ENCODE results near the gene TAS2R41. TPM values are rescaled to one million over a fixed set of nuclear protein-coding genes. Genes with fewer than 3 reads are reported as not detected.

The TAS2R41 gene
- polyA plus RNA-seq, 1 experiment = not detected

DNA sequence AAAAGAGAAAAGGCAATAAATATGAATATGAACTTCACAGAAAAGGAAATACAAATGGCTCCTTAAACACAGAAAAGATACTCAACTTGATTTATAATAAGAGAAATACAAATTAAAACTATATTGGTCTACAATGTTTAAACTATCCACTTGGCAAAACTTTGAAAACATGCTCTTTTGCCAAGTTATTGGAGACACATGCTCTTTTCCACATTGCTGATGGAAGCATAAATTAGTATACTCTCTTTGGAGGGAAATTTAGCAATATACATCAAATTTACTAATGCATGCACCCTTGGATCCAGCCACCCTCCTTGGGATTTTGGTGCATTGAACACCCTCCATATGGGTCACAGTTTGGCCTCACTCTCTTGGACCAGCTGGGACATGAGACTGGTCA is 26.6 kb upstream of the TAS2R41 start:
- ChIA-PET POLR2A (no interaction called here), CTCF (interaction anchor here (1.6 kb wide), 1 partner anchor 13 kb away, joined by 3 read pairs; no protein-coding TSS in a partner anchor)
- Histone ChIP-seq H3K4me3 (ENCODE audit: low read depth, low read length) (no peak overlapping the region), H3K36me3 (ENCODE audit: control insufficient read depth, insufficient read depth, low read length) (no peaks in the 10 kb centered on the region), H3K27me3 (ENCODE audit: control insufficient read depth, insufficient read depth, low read length) (no peaks in the 10 kb centered on the region)
- no peak for DNase-seq (ENCODE audit: low read depth)
- TF ChIP-seq, protein P1, sequence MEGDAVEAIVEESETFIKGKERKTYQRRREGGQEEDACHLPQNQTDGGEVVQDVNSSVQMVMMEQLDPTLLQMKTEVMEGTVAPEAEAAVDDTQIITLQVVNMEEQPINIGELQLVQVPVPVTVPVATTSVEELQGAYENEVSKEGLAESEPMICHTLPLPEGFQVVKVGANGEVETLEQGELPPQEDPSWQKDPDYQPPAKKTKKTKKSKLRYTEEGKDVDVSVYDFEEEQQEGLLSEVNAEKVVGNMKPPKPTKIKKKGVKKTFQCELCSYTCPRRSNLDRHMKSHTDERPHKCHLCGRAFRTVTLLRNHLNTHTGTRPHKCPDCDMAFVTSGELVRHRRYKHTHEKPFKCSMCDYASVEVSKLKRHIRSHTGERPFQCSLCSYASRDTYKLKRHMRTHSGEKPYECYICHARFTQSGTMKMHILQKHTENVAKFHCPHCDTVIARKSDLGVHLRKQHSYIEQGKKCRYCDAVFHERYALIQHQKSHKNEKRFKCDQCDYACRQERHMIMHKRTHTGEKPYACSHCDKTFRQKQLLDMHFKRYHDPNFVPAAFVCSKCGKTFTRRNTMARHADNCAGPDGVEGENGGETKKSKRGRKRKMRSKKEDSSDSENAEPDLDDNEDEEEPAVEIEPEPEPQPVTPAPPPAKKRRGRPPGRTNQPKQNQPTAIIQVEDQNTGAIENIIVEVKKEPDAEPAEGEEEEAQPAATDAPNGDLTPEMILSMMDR (IDR thresholded peaks at IDR 0.05; ENCODE audit: insufficient read depth, low read depth, low read length) = no peak

DNA sequence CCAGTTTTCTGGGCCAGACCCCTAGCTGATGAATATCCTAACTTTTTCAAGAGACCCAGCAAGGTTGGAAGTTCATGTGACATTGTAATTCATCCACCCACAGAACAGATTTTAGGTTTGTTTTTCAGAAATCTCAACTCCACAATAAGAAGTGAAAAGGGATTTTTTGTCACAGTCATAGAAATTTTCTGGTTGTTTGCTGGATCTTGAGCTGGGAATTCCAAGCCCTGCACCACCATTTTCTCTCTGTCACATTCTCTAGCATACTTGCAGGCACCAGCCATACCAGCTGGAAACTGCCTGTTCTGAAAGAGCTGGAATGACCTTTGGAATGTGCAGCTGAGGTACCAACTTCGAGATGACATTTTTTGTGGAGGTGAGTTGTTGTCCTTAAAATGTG is 25.9 kb upstream of the TAS2R41 start:
- ChIA-PET POLR2A (no interaction called here), CTCF (interaction anchor here (1.6 kb wide), 2 partner anchors 8 to 14 kb away, joined by 3 read pairs; partner anchors contain the start of gene TAS2R60)
- DNase-seq (ENCODE audit: low read depth) = no peak
- TF ChIP-seq, protein P1 (IDR thresholded peaks at IDR 0.05; ENCODE audit: insufficient read depth, low read depth, low read length) = no peak
- no peak overlapping the region for H3K4me3 ChIP-seq (ENCODE audit: low read depth, low read length)
- no peaks in the 10 kb centered on the region for H3K27me3 ChIP-seq (ENCODE audit: control insufficient read depth, insufficient read depth, low read length)
- H3K36me3 ChIP-seq (ENCODE audit: control insufficient read depth, insufficient read depth, low read length) = no peaks in the 10 kb centered on the region

DNA sequence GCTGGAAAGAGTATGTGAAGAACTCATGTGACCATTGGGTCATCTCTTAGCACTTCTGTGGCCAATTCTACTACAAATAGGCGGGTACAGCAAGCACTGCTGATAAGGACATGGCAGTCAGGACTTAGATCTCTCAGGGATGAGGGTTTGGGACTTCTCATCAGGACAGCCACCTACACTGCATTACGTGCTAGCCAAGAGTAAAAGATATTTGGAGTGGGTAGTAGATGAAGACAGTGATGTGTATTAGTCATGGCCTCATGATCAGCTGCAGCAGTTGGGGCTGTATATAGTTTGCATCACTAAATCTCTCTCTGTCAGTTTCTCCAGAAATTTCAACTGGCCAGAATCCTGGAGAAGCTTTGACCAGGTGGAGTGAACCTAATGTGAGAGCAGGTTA is 25.2 kb upstream of the TAS2R41 start:
- CTCF ChIA-PET = interaction anchor here (1.6 kb wide), 1 partner anchor 9 kb away, joined by 3 read pairs; the partner anchor contains the start of gene TAS2R60
- Histone ChIP-seq H3K36me3 (ENCODE audit: control insufficient read depth, insufficient read depth, low read length) (no peaks in the 10 kb centered on the region), H3K27me3 (ENCODE audit: control insufficient read depth, insufficient read depth, low read length) (no peaks in the 10 kb centered on the region), H3K4me3 (ENCODE audit: low read depth, low read length) (no peak overlapping the region)
- TF ChIP-seq, protein P1 (IDR thresholded peaks at IDR 0.05; ENCODE audit: insufficient read depth, low read depth, low read length) = no peak
- POLR2A ChIA-PET = no interaction called here
- DNase-seq (ENCODE audit: low read depth) = no peak

DNA sequence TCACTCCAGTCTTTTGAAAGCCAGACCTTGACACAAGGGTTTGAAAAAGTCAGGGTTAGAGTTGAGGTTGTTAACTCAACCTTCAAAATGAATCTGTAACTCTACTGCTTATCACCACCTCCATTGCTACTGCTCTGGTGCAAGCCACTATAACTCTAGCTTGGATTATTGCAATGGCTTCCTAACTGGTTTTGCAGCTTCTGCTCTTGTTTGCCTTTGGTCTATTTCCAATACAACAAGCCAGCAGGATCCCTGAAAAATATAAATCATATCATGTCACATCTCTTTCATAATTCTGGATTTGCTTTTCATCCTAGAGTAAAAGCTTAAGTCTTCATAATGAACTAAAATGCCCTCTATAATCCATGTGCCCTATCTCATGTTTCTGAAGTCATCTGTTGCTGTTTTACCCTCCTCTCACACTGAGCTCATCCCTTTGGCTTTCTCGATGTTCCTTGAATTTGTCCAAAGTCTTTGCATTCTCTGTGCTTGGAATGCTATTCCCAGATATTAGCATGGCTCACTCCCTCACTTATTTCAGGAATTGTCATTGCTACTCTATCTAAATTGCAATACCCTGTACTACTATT is 23.5 kb upstream of the TAS2R41 start:
- no peak for DNase-seq (ENCODE audit: low read depth)
- ChIA-PET CTCF (interaction anchor here (0.8 to 2.0 kb wide), 4 partner anchors 14 to 214 kb away, joined by 3 to 9 read pairs (median 4); no protein-coding TSS in a partner anchor), POLR2A (no interaction called here)
- TF ChIP-seq, protein P1 (IDR thresholded peaks at IDR 0.05; ENCODE audit: insufficient read depth, low read depth, low read length) = no peak
- no peaks in the 10 kb centered on the region for H3K27me3 ChIP-seq (ENCODE audit: control insufficient read depth, insufficient read depth, low read length)
- H3K4me3 ChIP-seq (ENCODE audit: low read depth, low read length) = no peak overlapping the region
- H3K36me3 ChIP-seq (ENCODE audit: control insufficient read depth, insufficient read depth, low read length) = no peaks in the 10 kb centered on the region

DNA sequence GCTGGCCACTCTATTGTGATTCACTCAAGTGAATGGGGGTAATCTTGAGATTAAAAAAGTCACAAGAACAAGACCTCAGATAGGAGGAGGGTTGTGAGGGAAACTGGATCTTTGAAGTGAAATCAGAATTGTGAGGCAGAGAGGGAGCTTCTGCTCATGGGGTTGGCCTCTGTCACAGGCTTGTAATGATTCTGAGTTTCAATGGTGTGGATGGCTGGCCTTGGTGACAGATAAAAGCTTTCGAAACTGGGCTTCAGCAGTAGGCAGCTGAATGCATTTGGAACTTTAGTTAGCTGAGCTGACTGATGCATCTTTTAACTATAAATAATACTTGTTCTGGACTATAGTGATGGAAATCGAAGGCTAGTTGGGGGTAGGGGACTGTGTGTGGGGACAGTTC is 22.2 kb upstream of the TAS2R41 start:
- H3K27me3 ChIP-seq (ENCODE audit: control insufficient read depth, insufficient read depth, low read length) = no peaks in the 10 kb centered on the region
- ChIA-PET POLR2A (no interaction called here), CTCF (interaction anchor here (1.0 to 2.0 kb wide), 3 partner anchors 16 to 240 kb away, joined by 3 to 9 read pairs (median 3); no protein-coding TSS in a partner anchor)
- no peaks in the 10 kb centered on the region for H3K36me3 ChIP-seq (ENCODE audit: control insufficient read depth, insufficient read depth, low read length)
- TF ChIP-seq, protein P1 (IDR thresholded peaks at IDR 0.05; ENCODE audit: insufficient read depth, low read depth, low read length) = no peak
- no peak overlapping the region for H3K4me3 ChIP-seq (ENCODE audit: low read depth, low read length)
- no peak for DNase-seq (ENCODE audit: low read depth)
